HCEC 1CT (cell line): ENCODE measurements around the gene CAMK2N2.
"Not testable (repeated sequence)": the region's sequence is repeated elsewhere in the genome, so short reads cannot be mapped to it uniquely, and the experiment has no call there.

ENCODE experiments used
- DNase-seq: peaks from one replicate; pipeline ENCODE4 v3.0.0-alpha.2; 2017

The CAMK2N2 gene

DNA sequence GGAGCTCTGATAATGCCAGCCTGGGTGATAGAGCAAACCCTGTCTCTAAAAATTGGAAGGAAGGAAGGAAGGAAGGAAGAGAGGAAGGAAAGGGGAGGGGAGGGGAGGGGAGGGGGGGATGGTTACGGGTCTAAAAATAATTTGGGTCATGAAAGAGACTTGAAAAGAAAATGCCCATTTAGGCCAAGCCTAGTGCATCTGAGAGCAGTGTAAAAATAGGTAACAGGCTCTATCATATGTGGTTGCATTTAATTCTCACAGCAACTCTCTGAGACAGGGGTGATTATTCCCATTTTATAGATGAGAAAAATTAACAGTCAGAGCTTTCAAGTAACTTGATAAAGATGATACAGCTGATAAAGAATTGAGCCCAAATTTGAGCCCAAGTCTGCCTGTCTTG, 10.9 kb upstream of the CAMK2N2 start:
- DNase-seq: no peak

DNA sequence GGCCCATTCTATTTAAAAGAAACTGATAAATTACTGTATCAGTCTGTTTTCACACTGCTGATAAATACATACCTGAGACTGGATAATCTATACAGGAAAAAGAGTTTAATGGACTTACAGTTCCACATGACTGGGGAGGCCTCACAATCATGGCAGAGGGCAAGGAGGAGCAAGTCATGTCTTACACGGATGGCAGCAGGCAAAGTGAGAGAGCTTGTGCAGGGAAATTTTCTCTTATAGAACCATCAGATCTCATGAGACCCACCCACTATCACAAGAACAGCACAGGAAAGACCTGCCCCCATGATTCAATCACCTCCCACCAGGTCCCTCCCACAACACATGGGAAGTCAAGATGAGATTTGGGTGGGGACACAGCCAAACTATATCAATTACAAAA, 5.9 kb upstream of the CAMK2N2 start:
- not testable (repeated sequence) for DNase-seq

DNA sequence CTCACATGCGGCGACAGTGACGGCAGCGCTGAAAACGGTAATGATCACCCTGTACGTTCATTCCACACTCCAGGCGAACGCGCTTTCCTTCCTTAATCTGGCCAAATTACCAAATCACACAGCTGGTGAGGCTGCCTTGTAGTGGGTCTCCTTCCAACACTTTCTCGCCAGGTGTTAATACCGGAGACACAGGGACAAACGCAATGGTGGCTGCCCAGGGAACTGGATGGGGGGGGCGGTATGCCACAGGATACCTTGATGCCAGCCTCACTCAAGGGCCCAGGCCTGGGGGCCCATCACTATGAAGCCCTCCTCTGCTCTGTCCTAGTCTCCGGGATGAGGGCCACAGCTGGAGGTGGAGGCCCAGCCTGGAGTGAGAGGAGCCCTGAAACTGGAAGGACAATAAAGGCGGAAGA, 1.4 kb upstream of the CAMK2N2 start:
- DNase-seq: no peak

DNA sequence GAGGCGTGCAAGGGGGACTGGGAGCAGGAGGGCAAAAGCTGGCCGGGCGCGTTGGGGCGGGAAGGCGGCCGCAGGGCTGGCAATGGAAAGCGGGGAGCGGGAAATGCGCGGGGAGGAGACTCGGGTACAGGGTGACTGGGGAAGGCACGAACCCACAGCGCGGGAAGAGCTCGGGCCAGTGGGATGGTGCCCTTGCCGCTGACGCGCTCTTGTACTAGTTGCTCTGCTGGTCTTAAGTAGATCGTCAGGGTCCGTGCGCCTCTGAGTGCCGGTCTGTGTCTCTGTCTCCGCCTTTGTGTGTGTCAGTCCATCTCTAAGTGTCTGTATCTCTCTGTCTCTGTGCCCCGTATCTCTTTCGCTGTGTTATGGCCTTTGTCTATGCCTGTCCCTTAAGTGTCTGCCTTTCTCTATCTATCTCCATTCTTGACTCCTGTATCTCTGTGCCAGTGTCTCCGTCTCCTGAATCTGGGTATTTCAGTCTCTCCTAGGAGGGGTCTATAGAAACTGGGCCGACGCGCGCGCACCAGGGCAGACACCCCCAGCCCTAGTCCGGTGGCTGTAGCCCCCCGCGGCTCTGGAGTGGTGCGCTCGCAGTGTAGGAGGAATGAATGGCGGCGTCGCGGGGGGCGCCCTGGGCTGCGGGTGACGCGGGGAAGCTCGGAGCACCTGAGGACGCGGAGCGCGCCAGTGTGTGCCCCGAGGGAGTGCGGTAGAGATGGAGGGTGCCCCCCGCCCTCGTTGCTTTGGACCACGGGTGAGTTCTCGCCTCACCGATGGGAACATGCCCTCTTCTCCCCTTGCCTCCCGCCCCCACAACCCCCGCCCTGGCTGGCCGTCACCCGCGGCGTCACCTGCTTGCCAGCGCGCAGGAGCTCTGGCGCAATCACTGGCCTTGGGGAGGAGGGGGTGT, 756 bp upstream of the CAMK2N2 start:
- peak; percentile 15 for DNase-seq

DNA sequence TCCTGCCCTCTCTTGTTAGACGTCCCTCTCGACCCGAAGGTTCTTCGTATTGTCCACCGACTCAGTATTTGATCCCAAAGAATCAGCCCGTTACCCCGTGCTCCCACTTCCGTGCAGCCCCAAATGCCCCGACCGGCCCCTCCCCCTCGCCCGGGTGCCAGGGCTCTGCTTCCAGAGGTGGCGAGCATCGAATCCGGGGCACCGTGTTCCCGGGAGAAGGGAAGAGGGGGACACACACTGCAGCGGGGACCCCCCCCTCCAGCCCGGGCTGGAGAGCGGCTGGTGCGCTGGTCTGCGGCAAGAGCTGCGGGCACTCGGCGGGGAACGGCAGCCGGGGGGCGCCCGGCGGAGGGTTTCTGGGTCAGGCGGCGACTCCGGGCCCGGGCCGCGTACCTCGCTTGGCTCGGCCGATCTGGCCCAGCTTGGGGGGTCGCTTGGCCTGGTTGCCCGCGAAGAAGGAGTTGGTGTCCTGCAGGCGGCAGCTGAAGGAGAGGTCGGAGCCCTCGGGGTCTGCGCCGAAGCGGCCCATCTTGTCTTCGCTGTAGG, 556 bp downstream of the CAMK2N2 start:
- no peak for DNase-seq

DNA sequence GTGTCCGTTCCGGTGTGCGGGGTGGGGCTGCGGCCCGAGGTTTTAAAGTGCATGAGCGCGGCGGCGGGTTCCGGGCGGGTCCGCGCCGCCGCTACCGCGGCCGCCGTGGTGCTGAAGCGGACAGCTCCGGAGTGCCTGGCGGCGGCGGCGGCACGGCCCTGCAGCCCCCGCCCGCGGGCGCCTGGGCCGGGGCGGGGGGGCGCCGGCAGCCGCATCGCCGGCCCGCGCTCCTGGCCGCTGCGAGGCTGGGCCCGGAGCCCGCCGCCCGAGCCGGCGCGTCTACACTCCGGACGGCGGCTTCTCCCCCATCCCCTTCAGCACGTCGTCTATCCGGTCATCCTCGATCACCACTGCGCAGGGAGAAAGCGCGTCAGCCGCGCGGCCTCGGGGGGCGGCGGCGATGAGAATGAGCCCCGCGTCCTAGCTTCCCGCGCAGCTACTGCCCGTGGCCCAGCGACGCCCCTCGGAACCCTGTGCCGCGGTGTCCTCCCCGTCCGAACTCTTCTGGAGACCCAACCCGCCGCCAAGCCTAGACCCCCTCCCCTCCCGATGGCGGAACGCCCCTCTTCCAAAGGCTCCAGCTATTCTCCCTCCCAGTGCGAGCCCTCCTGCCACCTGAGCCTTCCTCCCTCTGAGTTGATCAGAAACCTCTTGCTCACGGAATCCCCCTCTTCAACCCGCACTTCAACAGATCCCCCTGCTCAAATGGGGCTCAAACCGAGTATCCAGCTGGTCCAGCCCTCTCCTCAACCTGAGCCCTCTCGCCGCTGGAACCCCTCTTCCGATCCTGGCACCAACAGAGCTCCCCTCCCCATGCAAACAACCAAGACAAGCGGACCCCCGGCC, 1.3 kb downstream of the CAMK2N2 start:
- no peak for DNase-seq

DNA sequence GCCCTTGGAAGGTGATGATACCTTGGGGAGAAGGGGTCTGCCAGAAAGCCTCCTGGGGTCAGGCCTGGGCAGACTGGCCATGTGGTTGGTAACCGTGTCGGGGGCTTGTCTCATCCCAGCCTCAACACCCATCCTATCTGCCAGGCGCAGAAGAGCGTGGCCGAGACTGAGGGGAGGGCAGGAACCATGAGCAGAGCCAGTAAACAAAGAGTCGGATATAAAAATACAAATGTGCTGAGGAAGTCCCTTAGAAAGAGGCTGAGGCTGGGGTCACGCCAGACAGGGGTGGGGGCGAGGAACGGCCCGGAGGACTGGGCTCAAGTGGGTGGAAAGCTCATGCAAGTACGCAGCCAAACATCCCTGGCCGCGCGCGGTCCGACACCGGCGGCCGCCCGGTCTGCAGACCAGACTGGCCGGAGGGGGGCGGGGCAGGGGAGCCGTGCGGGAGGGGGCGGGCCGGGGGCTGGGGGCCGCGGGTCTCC, 1.9 kb downstream of the CAMK2N2 start:
- DNase-seq: no peak

DNA sequence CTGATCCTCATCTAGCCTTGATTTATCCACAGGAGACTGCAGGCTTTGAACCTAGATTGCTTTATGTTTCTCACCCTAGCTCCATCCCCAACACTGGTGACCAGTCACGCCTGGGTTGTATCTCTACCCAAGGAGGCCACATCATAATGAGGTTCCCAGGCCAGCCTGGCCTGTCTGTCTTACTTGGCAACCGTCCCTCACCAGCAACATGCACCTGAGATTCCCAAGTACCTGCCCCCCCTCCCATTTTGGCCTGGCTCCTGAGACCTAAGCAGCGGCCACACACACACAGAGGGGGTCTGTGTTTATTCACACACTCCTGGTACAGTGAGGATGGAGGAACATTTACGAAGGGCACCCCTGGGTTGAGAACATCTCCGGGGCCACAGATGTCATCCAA, 2.4 kb downstream of the CAMK2N2 start:
- DNase-seq: no peak

DNA sequence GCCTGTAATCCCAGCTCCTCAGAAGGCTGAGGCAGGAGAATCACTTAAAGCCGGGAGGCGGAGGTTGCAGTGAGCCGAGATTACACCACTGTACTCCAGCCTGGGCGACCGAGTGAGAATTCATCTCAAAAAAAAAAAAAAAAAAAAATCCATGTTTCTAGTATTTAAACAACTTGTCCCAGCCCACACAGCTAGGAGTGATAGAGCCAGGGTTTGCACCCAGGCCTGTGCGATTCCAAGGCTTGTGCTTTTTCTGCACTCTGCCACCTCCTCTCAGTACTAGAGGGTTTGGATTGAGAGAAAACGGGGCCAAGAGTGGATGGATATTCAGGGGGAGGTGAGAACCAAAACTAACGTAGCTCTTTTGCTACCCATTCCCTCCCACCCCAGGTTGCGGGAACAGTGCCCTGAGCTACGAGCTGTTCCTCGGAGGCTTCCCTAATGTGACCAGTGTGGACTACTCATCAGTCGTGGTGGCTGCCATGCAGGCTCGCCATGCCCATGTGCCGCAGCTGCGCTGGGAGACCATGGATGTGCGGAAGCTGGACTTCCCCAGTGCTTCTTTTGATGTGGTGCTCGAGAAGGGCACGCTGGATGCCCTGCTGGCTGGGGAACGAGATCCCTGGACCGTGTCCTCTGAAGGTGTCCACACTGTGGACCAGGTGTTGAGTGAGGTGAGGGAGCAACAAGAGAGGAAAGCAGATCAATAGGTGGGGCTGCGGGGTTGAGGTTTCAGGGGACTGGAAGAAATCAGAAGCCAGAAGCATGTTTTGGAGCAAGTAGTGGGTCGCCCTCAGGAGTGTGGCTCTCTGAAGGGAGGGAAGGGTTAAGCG, 4.1 kb downstream of the CAMK2N2 start:
- DNase-seq: no peak

DNA sequence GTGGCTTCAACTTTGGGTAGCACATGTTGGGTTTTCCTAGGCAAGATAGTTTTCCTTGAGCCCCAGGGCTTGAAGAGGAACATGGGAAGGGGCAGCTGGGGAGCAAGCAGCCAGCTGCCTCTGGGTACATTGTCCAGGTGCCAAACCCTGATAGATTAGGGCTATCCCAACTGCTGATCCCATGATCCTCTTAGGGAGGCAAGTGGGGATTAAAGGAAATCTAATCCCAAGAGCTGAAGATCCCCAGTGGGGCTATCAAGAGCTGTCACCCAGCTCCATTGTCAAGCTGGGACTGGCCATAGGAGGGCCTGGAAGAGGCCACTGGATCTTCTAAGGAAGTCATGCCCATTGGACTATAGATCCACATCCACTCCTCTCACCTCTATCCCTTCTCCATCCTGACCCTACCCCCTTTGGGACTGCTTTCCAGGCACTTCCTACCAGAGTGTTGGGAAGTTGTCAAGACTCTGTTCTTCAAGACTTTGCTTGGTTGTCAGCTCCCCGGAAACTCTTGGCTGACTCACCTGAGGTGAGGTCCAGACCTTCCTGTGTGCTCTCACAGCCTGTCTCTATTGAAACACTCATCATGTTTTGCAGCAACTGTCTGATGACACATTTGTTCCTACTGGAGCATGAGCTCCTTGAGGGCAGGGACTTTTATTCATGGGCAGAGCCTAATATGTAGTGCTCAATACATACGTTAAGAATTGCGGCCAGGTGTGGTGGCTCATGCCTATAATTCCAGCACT, 5.9 kb downstream of the CAMK2N2 start:
- no peak for DNase-seq

DNA sequence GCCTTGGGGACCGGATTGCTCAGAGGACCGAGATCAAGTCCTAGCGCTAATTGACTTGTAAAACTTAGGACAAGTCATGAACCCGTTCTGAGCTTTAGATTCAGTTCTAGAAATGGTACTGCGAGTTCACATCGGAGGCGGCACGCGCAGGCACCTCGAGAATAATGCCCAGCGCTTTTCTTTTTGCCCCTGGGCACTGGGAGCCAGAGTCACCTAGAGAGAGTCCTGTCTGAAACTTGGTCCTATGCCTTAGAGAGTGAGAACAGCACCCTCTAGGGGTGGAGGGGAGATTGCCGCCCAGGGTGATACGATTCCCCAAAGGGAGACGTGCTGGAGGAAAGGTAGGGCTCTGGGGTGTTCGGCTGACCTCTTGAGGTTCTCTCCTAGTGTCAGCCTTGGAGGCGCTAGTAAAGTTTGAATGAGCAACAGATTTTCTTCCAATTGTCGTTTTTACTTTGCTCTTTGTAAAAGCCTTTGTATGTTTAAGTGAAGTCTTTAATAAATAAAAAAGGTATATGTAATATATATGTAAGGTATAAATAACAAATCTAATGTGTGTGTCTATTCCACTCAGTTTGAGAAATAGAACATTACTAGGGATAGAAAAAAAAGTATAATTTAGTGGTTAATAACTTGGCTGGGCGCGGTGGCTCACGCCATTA, 11.1 kb downstream of the CAMK2N2 start:
- DNase-seq: peak; percentile 85

DNA sequence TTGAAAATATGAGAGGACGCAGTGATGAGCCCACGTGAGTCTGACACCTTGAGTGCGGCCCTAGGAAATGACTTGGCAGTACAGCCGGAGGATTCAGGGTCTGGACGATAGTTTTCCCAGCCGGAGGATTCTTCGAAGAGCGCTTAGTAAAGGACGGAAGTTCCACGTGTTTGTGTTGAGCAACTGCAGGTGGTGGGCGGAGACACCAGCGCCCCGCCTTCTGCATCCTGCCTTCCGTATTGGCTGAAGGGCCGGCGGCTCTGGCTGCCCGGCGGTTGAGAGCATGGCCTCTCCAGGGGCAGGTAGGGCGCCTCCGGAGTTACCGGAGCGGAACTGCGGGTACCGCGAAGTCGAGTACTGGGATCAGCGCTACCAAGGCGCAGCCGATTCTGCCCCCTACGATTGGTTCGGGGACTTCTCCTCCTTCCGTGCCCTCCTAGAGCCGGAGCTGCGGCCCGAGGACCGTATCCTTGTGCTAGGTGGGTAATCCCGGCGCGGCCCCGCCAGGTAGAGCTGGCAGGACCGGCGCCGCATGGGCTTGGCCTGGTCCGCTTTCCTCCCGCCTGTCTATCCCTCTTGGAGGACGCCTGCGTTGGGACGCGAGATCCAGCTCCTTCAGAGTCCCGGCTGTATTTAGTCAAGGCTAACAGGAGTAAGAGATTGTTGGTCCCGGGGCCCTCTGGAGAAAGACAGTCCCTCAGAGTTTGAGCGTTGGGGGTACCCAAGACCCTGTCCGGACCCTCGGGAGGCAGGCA, 11.8 kb downstream of the CAMK2N2 start, which contains the start of gene EEF1AKMT4:
Gene EEF1AKMT4 (plus strand): TSS at position 261 of the 755 bp plus-strand sequence. CDS start 23 bp downstream, at position 284.
- DNase-seq: peak; percentile 99

DNA sequence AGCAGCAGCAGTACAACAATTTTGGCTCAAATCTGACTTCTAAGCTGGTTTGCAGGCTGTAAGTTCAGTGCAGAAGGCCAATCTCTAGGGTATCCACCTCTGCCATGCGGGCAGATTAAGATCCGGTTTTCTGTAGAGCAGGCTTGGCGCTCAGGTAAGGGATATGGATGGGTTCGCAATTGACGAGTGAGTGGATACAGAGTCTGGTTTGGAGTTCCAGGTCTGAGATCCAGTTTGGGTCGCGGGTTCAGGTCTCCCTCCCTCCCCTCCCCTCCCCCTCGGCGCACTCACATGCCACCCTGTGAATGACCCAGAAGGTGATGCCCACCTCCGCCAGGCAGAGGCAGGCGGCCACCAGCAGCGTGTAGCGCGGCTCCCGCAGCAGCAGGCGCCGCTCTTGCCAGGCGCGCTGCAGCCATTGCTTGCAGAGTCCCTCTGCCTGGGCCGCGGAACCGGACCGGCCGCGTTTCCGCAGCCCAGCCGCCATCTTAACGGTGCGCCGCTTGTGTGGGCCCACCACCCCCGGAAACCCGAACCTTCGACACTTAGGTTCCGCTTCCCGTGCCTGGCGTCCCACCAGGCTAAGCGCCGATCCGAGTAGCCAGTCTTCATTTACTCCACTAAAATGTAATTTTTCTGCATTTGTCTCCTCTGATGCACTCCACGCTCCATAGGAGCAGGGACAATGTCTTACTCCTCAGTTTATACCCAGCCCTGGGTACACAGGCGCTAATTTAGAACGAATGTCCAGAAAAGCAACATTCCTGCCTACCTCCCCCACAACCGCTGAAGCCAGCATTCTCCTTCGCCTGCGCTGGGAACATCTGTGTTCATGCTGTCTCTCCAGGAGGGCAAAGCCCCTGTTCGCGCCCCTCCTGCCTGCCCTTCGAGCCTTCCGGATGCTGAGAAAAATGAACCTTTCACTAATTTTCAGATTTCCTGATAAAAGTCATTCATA, 12.6 kb downstream of the CAMK2N2 start, which contains the start of gene ALG3:
Gene ALG3 (minus strand): TSS at position 509 of the 958 bp plus-strand sequence. CDS start 22 bp downstream, at position 487.
- DNase-seq: peak; percentile 82

DNA sequence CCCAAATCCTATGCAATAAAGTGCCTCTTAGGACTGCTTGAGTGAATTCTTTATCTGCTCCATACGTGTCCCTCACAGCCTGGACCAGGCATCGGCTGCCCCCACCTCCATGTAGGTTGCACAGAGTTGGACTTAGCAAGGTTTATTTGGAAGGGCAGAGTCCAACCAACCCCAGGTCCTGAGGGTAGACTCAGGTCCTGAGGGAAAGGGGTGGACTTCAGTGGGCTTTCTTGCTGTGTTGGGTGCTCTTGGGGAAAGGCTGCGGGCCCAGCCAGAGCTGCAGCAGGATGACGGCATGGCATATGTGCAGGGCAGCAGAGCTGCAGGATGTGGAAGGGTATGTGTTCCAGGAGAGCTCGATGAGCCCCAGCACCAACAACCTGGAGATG, 19.1 kb downstream of the CAMK2N2 start:
- DNase-seq: no peak

DNA sequence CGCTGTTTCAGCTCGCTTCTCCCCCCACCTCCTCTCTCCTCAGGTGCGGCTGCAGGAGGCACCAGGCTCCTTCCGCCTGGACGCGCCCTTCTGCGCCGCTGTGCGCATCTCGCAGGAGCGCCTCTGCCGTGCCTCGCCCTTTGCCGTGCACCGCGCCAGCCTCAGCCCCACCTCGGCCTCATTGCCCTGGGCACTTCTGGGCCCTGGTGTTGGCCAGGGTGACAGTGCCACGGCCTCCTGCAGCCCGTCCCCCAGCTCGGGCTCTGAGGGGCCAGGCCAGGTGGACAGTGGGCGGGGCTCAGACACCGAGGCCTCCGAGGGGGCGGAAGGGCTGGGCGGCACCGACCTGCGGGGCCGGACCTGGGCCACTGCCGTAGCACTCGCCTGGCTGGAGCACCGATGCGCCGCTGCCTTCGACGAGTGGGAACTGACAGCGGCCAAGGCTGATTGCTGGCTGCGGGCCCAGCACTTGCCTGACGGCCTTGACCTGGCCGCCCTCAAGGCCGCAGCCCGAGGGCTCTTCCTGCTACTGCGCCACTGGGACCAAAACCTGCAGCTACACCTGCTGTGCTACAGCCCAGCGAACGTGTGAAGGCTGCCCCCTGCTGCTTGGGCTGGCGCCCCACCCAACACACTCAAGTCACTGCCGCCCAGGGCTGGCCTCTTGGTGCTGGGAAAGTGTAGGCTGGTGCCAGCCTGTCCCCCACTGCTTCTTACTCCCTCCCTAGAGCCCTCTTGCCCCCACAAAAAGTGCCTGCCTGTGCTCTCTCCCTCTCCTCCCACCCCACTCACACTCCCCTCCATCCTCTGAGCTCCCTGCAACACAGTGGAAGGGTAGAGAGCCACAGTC, 19.7 kb downstream of the CAMK2N2 start:
- DNase-seq: no peak

DNA sequence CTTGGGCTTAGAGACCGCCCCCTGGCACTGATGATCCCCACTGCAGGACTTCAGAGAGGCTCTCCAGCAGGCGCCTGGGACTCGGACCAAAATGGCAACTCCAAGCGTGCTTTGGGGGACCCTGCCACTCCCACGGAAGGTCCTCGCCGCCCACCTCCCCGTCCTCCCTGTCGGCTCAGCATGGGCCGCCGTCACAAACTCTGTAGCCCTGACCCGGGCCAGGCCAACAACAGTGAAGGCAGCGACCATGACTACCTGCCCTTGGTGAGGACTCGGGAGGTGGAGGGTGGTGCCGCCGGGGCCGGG, 20.3 kb downstream of the CAMK2N2 start:
- DNase-seq: no peak

DNA sequence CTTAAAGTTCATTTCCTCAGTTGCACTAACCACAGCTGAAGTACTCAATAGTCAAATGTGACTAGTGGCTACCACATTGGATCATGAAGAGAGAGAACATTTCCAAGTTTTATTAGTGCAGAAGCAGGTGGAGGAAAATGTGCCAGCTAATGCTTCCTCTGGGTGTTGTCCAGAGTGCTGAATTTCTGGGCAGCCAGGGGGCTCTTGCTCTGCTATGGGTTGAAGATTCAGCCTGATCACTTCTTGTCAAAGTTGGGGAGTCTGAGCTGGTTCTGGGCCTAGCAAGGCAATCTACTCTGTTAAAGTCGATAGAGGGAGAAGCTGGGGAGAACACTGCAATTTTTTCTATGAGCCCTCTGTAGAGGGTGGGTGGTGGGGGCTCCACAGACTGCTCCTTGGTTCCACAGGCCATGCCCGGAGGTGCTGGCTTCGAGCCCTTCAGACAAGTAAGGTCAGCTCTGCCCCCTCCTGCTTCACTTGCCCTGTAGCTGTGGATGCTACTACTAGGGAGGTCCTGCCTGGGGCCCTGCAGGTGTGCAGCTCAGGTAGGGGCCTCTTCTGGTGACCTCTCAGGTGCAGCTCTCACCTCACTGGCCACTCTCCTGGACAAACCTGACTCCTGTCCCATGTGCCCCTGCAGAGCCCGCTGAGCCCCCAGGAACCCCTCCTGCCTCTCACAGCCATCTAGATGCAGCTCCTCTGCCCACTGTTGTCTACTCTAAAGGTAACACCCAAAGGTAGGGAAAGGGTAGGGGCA, 20.8 kb downstream of the CAMK2N2 start:
- DNase-seq: peak; percentile 30
